WTC11 (cell line): Measurements from ENCODE around the gene RUNX1.

ENCODE experiments used
- CREM ChIP-seq: sonication (generic); formaldehyde crosslinking; IDR thresholded peaks from 2 replicates; pipeline ENCODE4 v1.8.1; 2022; ENCODE audit warnings: mild to moderate bottlenecking, missing genetic modification reagents, moderate library complexity
- CTCF ChIP-seq: fragments of 200-600 bp; IDR thresholded peaks from 2 replicates; pipeline ENCODE4 v1.8.0; 2022; ENCODE audit warnings: antibody characterized with exemption
- GTF2I ChIP-seq: fragments of 250-450 bp; sonication (Bioruptor Pico); conservative IDR thresholded peaks from 2 replicates; pipeline ENCODE4 v1.4.0; 2021; ENCODE audit warnings: mild to moderate bottlenecking
- NR2C2 ChIP-seq: sonication (generic); formaldehyde crosslinking; IDR thresholded peaks from 2 replicates; pipeline ENCODE4 v1.8.0; 2022; ENCODE audit warnings: mild to moderate bottlenecking, missing genetic modification reagents
- SOX15 ChIP-seq: fragments of 250-450 bp; sonication (Bioruptor Pico); IDR thresholded peaks from 2 replicates; pipeline ENCODE4 v1.9.0; 2021; ENCODE audit warnings: mild to moderate bottlenecking
- SP1 ChIP-seq: sonication (generic); formaldehyde crosslinking; conservative IDR thresholded peaks from 2 replicates; pipeline ENCODE4 v1.8.1; 2022; ENCODE audit warnings: missing genetic modification reagents
- TCF7 ChIP-seq: sonication (generic); formaldehyde crosslinking; IDR thresholded peaks from 2 replicates; pipeline ENCODE4 v1.8.0; 2022; ENCODE audit warnings: mild to moderate bottlenecking, low read depth, missing genetic modification reagents, moderate library complexity
- USF2 ChIP-seq: sonication (generic); formaldehyde crosslinking; IDR thresholded peaks from 2 replicates; pipeline ENCODE4 v1.8.1; 2023; ENCODE audit warnings: mild to moderate bottlenecking, missing genetic modification reagents, moderate library complexity
- ZNF138 ChIP-seq: sonication (generic); formaldehyde crosslinking; conservative IDR thresholded peaks from 2 replicates; pipeline ENCODE4 v1.8.1; 2022; ENCODE audit warnings: mild to moderate bottlenecking, moderate library complexity, missing genetic modification reagents
- ZNF671 ChIP-seq: fragments of 250-450 bp; sonication (Bioruptor Pico); IDR thresholded peaks from 2 replicates; pipeline ENCODE4 v1.8.0; 2021; ENCODE audit warnings: mild to moderate bottlenecking

- no peak for TF ChIP-seq CTCF
- TF ChIP-seq USF2 (CRISPR knock-in tag) = no peak
- no peak for TF ChIP-seq NR2C2
- no peak for TF ChIP-seq SOX15
- no peak for TF ChIP-seq CREM (CRISPR knock-in tag)
- no peak for TF ChIP-seq ZNF138 (CRISPR knock-in tag)
- TF ChIP-seq GTF2I (CRISPR knock-in tag) = no peak
- no peak for TF ChIP-seq SP1 (CRISPR knock-in tag)
- no peak for TF ChIP-seq ZNF671
- no peak for TF ChIP-seq TCF7 (CRISPR knock-in tag)
Observed at GRCh38 chr21:34928637-34929036, 120.5 kb downstream of the RUNX1 start.
